ENCODE data around the gene SETD1A. TPM values are rescaled to one million over a fixed set of nuclear protein-coding genes. Genes with fewer than 3 reads are reported as not detected.
A peak's percentile ranks its signal among the peaks of the same experiment; 100 is the strongest.

Gene SETD1A
- total RNA-seq, 1 donor from 2014 or later = 23.4 TPM

- no peak overlapping the region for H3K27ac Mint-ChIP-seq (ENCODE audit: unreplicated experiment)
- no peak for DNase-seq (ENCODE audit: low spot score)
- H3K36me3 Mint-ChIP-seq (ENCODE audit: low read depth, unreplicated experiment) = peaks cover 27% of the 10 kb centered on the region
- no peak overlapping the region for H3K4me3 Mint-ChIP-seq (ENCODE audit: unreplicated experiment)
- H3K27me3 Mint-ChIP-seq (ENCODE audit: unreplicated experiment) = peaks cover 29% of the 10 kb centered on the region
- no peaks in the 10 kb centered on the region for H3K4me1 Mint-ChIP-seq (ENCODE audit: unreplicated experiment)
- H3K9me3 Mint-ChIP-seq (ENCODE audit: unreplicated experiment) = no peaks in the 10 kb centered on the region
- TF ChIP-seq, protein P1, sequence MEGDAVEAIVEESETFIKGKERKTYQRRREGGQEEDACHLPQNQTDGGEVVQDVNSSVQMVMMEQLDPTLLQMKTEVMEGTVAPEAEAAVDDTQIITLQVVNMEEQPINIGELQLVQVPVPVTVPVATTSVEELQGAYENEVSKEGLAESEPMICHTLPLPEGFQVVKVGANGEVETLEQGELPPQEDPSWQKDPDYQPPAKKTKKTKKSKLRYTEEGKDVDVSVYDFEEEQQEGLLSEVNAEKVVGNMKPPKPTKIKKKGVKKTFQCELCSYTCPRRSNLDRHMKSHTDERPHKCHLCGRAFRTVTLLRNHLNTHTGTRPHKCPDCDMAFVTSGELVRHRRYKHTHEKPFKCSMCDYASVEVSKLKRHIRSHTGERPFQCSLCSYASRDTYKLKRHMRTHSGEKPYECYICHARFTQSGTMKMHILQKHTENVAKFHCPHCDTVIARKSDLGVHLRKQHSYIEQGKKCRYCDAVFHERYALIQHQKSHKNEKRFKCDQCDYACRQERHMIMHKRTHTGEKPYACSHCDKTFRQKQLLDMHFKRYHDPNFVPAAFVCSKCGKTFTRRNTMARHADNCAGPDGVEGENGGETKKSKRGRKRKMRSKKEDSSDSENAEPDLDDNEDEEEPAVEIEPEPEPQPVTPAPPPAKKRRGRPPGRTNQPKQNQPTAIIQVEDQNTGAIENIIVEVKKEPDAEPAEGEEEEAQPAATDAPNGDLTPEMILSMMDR (IDR thresholded peaks at IDR 0.05; ENCODE audit: unreplicated experiment) = no peak
These were observed 23.4 kb downstream of the SETD1A start for GRCh38 chr16:30980959-30981358.

DNA sequence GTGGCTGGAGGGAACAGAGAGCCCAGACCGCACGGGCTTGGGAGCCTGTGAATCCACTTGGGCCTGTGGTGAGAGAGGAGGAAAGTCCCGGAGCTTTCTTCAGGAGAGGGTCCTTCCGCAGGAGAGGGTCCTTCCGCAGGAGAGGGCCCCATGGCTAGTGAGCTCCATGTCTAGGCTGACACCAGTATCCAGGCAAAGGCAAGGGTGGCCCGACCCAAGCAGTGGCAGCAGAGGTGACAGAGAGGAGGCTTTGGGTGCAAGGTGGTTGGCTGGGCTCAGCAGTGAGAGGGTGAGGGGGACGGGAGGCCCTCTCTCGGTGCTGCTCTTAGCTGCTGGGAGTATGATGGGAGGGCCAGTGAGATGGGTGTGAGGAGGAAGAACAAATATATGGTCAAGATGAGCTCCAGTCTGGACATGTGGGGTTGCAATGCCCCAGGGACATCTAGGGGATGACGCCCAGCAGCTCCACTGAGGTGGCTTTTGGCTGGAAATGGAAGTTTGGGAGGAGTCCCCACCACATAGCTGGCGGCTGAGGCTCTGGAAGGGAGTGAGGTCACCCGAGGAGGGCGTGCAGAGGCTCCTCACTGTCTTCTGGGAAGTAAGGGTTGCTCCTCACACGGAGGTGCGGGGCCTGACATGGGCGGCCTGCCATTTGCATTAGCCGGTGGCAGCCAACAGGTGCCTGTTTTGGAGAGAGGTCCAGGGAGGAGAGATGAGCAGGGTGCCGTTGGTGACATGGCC lies 25.2 kb downstream of the SETD1A start:
- TF ChIP-seq, protein P1 (IDR thresholded peaks at IDR 0.05; ENCODE audit: unreplicated experiment) = no peak
- peak overlapping the region; percentile 67 for H3K27ac Mint-ChIP-seq (ENCODE audit: unreplicated experiment)
- no peaks in the 10 kb centered on the region for H3K9me3 Mint-ChIP-seq (ENCODE audit: unreplicated experiment)
- H3K4me3 Mint-ChIP-seq (ENCODE audit: unreplicated experiment) = peak overlapping the region; percentile 47
- DNase-seq (ENCODE audit: low spot score) = no peak
- no peaks in the 10 kb centered on the region for H3K4me1 Mint-ChIP-seq (ENCODE audit: unreplicated experiment)
- peaks cover 18% of the 10 kb centered on the region for H3K36me3 Mint-ChIP-seq (ENCODE audit: low read depth, unreplicated experiment)
- peaks cover 29% of the 10 kb centered on the region for H3K27me3 Mint-ChIP-seq (ENCODE audit: unreplicated experiment)

- Mint-ChIP-seq H3K36me3 (ENCODE audit: low read depth, unreplicated experiment) (peaks cover 18% of the 10 kb centered on the region), H3K27ac (ENCODE audit: unreplicated experiment) (no peak overlapping the region), H3K27me3 (ENCODE audit: unreplicated experiment) (peaks cover 29% of the 10 kb centered on the region), H3K4me1 (ENCODE audit: unreplicated experiment) (no peaks in the 10 kb centered on the region), H3K4me3 (ENCODE audit: unreplicated experiment) (no peak overlapping the region), H3K9me3 (ENCODE audit: unreplicated experiment) (no peaks in the 10 kb centered on the region)
- DNase-seq (ENCODE audit: low spot score) = no peak
- TF ChIP-seq, protein P1 (IDR thresholded peaks at IDR 0.05; ENCODE audit: unreplicated experiment) = no peak
These were observed 25.8 kb downstream of the SETD1A start for GRCh38 chr16:30983289-30983889.

GRCh38 chr16:30983898-30984610 lies 26.5 kb downstream of the SETD1A start:
- DNase-seq (ENCODE audit: low spot score) = no peak
- Mint-ChIP-seq H3K36me3 (ENCODE audit: low read depth, unreplicated experiment) (peaks cover 15% of the 10 kb centered on the region), H3K4me1 (ENCODE audit: unreplicated experiment) (no peaks in the 10 kb centered on the region), H3K27ac (ENCODE audit: unreplicated experiment) (no peak overlapping the region), H3K4me3 (ENCODE audit: unreplicated experiment) (no peak overlapping the region), H3K27me3 (ENCODE audit: unreplicated experiment) (peaks cover 23% of the 10 kb centered on the region), H3K9me3 (ENCODE audit: unreplicated experiment) (no peaks in the 10 kb centered on the region)
- TF ChIP-seq, protein P1 (IDR thresholded peaks at IDR 0.05; ENCODE audit: unreplicated experiment) = no peak

Data from endothelial cell (in vitro differentiated cells).